HepG2 (cell line): ENCODE data around the gene COL18A1.

Experiments used
- CEBPG ChIP-seq: IDR thresholded peaks from 2 replicates; pipeline ENCODE4 v1.6.1; 2016
- JDP2 ChIP-seq: sonication (generic); formaldehyde crosslinking; IDR thresholded peaks from 2 replicates; pipeline ENCODE4 v1.8.1; 2022; ENCODE audit warnings: missing genetic modification reagents, borderline replicate concordance
- MAX ChIP-seq: IDR thresholded peaks from 2 replicates; pipeline ENCODE4 v1.6.1; 2012; ENCODE audit warnings: inconsistent platforms
- POLR2A ChIP-seq, 2 experiments: IDR thresholded peaks; 2 replicates each; pipeline ENCODE4 v1.6.1; 2011; ENCODE audit warnings: low read depth in 2 of 2, low read length in 2 of 2, mild to moderate bottlenecking in 1 of 2, moderate library complexity in 1 of 2; ENCODE audit not compliant: insufficient read depth in 1 of 2
- RBM22 ChIP-seq: fragments of 200-400 bp; formaldehyde crosslinking; optimal IDR thresholded peaks from 2 replicates; pipeline ENCODE3; 2017; ENCODE audit warnings: mild to moderate bottlenecking, low read length, moderate library complexity
- TCF12 ChIP-seq, 2 experiments: fragments of 450-650 bp in 1 of 2; sonication (generic) in 1 of 2; formaldehyde crosslinking in 1 of 2; IDR thresholded peaks; 2 replicates each; pipeline versions ENCODE4 v1.6.1 to v1.8.0; 2017 to 2022; ENCODE audit warnings: antibody characterized with exemption in 1 of 2, mild to moderate bottlenecking in 1 of 2, missing genetic modification reagents in 1 of 2, moderate library complexity in 1 of 2
- ZMYM2 ChIP-seq: sonication (generic); formaldehyde crosslinking; IDR thresholded peaks from 2 replicates; pipeline ENCODE4 v1.8.0; 2022; ENCODE audit warnings: mild to moderate bottlenecking, missing genetic modification reagents
- ZNF10 ChIP-seq: sonication (generic); formaldehyde crosslinking; IDR thresholded peaks from 2 replicates; pipeline ENCODE4 v1.4.0; 2020; ENCODE audit warnings: mild to moderate bottlenecking, low read depth, missing genetic modification reagents, borderline replicate concordance

- TF ChIP-seq TCF12 (IDR thresholded peaks at IDR 0.05), result no peak
- TF ChIP-seq TCF12 (CRISPR knock-in tag; IDR thresholded peaks at IDR 0.05), result no peak
- no peak for TF ChIP-seq ZNF10 (CRISPR knock-in tag)
- TF ChIP-seq RBM22, result no peak
- no peak for TF ChIP-seq JDP2 (CRISPR knock-in tag)
- TF ChIP-seq CEBPG (CRISPR knock-in tag), result no peak
- TF ChIP-seq ZMYM2 (CRISPR knock-in tag), result no peak
- TF ChIP-seq POLR2A (IDR thresholded peaks at IDR 0.05; ENCODE audit: insufficient read depth in 1 of 2, low read depth in 2 of 2, low read length in 2 of 2), result no peak
- TF ChIP-seq MAX, result no peak
Measured at GRCh38 chr21:45539796-45540600, 135.0 kb downstream of the COL18A1 start.
